Measurements from ENCODE around the gene FDXACB1. TPM values are rescaled to one million over a fixed set of nuclear protein-coding genes. Genes with fewer than 3 reads are reported as not detected.

FDXACB1 gene
- total RNA-seq, 4 donors from 2014 or later = 1.1 to 3.3 (median 2.8) TPM

DNA sequence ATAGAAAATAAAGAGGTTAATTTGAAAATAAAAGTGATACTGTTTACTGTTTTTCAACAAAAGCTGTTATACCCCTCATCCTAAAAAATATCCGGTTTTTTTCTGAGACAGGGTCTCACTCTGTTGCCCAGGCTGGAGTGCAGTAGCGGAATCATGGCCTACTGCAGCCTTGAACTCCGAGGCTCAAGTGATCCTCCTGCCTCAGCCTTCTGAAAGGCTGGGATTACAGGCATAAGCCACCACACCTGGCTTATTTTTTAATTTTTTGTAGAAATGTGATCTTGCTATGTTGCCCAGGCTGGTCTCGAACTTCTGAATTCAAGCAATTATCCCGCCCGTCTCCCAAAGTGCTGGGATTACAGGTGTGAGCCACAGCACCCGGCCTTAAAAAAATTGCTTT is 43.3 kb downstream of the FDXACB1 start:
- Histone ChIP-seq H3K4me1 (no peaks in the 10 kb centered on the region), H3K9me3 (no peaks in the 10 kb centered on the region), H3K4me3 (no peak overlapping the region), H3K36me3 (peaks cover 0 to 91% (median 10%) of the 10 kb centered on the region in 3 donors), H3K27me3 (no peaks in the 10 kb centered on the region), H3K27ac (no peak overlapping the region)
- no peak for TF ChIP-seq POLR2A (IDR thresholded peaks at IDR 0.05)
- TF ChIP-seq, protein P1, sequence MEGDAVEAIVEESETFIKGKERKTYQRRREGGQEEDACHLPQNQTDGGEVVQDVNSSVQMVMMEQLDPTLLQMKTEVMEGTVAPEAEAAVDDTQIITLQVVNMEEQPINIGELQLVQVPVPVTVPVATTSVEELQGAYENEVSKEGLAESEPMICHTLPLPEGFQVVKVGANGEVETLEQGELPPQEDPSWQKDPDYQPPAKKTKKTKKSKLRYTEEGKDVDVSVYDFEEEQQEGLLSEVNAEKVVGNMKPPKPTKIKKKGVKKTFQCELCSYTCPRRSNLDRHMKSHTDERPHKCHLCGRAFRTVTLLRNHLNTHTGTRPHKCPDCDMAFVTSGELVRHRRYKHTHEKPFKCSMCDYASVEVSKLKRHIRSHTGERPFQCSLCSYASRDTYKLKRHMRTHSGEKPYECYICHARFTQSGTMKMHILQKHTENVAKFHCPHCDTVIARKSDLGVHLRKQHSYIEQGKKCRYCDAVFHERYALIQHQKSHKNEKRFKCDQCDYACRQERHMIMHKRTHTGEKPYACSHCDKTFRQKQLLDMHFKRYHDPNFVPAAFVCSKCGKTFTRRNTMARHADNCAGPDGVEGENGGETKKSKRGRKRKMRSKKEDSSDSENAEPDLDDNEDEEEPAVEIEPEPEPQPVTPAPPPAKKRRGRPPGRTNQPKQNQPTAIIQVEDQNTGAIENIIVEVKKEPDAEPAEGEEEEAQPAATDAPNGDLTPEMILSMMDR (IDR thresholded peaks at IDR 0.05) = no peak
- no peak for DNase-seq
- intact Hi-C loops (cut with DNase I) = loop anchor here (10.0 kb wide), 1 partner anchor 61 kb away; no protein-coding TSS in a partner anchor
- 97% methylated on average over 7 of the region's 7 CpGs for WGBS, 2 donors

DNA sequence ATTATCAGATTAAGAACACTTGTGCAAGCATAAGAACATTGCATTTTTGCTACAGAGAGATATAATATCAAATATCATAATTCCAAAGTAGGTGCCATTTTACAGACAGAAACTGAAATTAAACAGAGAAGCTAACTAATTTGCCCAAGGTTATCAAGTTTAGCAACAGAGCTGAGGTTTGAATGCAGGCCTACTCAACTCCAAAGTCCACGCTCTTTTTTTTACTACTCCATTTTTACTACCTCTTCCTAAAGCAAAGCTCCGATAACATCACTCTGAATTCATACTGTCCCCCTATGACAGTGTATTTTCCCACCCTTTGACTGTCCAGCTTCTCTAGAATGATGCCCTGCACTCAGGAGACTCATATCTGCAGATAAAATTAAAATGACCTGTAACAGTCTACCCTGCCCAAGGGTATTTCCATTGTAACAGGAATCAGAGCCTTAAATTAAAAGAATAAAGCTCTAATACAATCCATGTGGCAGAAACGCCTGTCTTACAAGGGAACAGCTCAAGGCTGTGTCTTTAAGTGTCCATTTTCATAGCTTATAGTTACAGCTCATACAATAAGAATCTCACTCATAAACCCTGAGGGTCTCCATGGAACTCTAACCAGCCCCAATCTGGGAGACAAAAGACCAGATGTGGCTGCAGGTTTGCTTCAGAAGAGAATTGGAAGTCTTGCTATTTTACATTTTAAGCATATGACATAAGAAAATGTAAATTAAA is 44.4 kb downstream of the FDXACB1 start:
- Histone ChIP-seq H3K9me3 (no peaks in the 10 kb centered on the region), H3K4me3 (no peak overlapping the region), H3K27ac (no peak overlapping the region), H3K36me3 (peaks cover 0 to 92% (median 10%) of the 10 kb centered on the region in 3 donors), H3K27me3 (no peaks in the 10 kb centered on the region), H3K4me1 (no peaks in the 10 kb centered on the region)
- 95 to 97% methylated on average over 3 of the region's 3 CpGs for WGBS, 2 donors
- DNase-seq = no peak
- TF ChIP-seq, protein P1 (IDR thresholded peaks at IDR 0.05) = no peak
- no peak for TF ChIP-seq POLR2A (IDR thresholded peaks at IDR 0.05)
- intact Hi-C loops (cut with DNase I) = loop anchor here (5.0 to 10.0 kb wide), 2 partner anchors 60 to 267 kb away; no protein-coding TSS in a partner anchor

DNA sequence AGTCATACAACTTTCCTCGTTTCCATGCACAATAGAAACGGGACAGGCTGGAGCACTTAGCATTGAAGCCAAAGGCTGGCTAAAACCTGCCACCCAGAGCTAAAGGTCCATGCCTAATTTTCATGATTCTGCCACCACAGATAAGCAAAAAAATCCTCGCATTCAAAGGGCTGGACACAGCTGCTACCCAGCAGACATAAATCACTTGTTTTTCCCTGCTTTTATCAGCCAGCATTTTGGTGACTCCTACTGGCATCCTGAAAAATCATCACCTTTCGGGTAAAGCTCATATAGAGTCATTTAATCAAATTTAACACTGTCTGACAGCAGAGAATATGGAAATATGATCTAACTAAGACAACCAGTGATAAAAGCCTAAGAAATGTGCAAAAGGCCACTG is 45.4 kb downstream of the FDXACB1 start:
- peaks cover 0 to 94% (median 10%) of the 10 kb centered on the region in 3 donors for H3K36me3 ChIP-seq
- DNase-seq = no peak

DNA sequence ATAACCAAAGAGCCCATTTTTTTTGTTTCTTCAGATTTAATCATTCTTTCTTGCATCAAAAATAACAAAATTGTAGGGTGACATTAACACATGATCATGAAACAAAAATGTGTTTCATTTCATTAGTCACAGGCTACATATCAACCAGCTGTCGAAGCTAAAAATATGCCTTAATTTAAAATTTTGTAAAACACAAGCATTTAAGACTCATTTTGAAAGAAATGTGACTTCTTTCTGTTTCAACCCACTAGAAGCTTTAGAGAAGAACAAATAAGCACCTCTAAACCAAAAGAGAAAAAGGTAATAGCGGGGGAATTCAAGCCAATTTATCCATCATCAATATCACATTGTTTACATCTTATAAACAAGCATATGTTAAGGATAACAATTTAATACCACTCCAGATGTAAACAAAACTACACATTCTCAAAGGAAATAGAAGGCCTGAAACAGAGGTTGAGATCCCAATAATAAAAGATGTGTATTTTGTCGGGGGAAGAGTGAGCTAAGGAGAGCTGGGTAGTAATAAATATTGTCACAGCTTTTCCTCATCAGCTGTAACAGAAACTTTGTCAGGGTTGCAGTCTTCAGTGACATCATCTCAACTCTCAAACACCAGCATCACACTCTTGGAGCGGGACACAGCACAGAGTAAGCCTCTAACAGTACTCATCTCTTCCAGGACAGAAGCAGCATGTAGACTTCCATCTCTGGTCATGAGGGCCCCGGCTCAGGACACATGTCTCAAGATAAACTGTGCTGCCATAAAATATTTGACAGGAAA is 49.6 kb downstream of the FDXACB1 start:
- no peak overlapping the region for H3K4me3 ChIP-seq
- H3K36me3 ChIP-seq = peaks cover 0 to 77% (median 3%) of the 10 kb centered on the region in 3 donors
- H3K9me3 ChIP-seq = no peaks in the 10 kb centered on the region
- WGBS, 2 donors = 84 to 85% methylated on average over 5 of the region's 5 CpGs
- intact Hi-C loops (cut with DNase I) = no loop called here
- no peak for TF ChIP-seq POLR2A (IDR thresholded peaks at IDR 0.05)
- TF ChIP-seq, protein P1 (IDR thresholded peaks at IDR 0.05) = no peak
- H3K27ac ChIP-seq = no peak overlapping the region
- no peak for DNase-seq
- H3K4me1 ChIP-seq = no peaks in the 10 kb centered on the region
- no peaks in the 10 kb centered on the region for H3K27me3 ChIP-seq

More for the DNA sequence above, 45.4 kb downstream of the FDXACB1 start:
- TF ChIP-seq, protein P1 (IDR thresholded peaks at IDR 0.05) = no peak
- no peak for TF ChIP-seq POLR2A (IDR thresholded peaks at IDR 0.05)
- H3K27me3 ChIP-seq = no peaks in the 10 kb centered on the region
- H3K4me3 ChIP-seq = no peak overlapping the region
- H3K27ac ChIP-seq = no peak overlapping the region
- H3K9me3 ChIP-seq = no peaks in the 10 kb centered on the region
- 74 to 81% methylated on average over 4 of the region's 4 CpGs for WGBS, 2 donors
- intact Hi-C loops (cut with DNase I) = loop anchor here (5.0 to 10.0 kb wide), 2 partner anchors 59 to 266 kb away; no protein-coding TSS in a partner anchor
- H3K4me1 ChIP-seq = no peaks in the 10 kb centered on the region
